ENCODE data around the gene LY86. TPM values are rescaled to one million over a fixed set of nuclear protein-coding genes. Genes with fewer than 3 reads are reported as not detected.

The LY86 gene
- total and polyA plus RNA-seq, 10 of the 15 experiments (the other 5 are each of a cell fraction or from before 2014, with no cell fraction given) = 68.2 to 457 (median 128) TPM

DNA sequence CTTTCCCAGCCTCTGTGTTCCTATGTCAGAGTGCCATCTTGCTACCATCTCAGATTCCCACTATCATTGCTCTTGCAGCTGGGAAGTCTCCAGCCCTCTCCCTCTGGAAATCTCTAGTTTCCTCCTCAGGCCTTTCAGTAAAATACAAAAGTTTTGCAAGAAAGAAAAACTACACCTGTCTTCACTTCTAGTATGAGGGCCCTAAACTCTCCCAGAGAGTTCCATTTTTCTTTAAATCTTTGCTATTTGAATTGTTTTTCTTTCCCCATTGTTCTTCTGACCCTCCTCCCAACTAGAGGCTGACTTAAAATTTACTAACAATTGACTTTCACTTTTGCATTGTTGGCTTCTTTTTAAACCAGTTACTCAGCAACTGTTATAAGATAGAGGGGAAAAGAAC, 62.8 kb downstream of the LY86 start (continued):
- TF ChIP-seq SUPT20H (IDR thresholded peaks at IDR 0.05; ENCODE audit: borderline replicate concordance, control insufficient read depth, low read depth, low read length) (no peak), KDM1A (IDR thresholded peaks at IDR 0.05; ENCODE audit: borderline replicate concordance) (no peak), CHD4 (IDR thresholded peaks at IDR 0.05) (no peak), TBL1XR1 (IDR thresholded peaks at IDR 0.05; ENCODE audit: low read depth, low read length) (no peak)

DNA sequence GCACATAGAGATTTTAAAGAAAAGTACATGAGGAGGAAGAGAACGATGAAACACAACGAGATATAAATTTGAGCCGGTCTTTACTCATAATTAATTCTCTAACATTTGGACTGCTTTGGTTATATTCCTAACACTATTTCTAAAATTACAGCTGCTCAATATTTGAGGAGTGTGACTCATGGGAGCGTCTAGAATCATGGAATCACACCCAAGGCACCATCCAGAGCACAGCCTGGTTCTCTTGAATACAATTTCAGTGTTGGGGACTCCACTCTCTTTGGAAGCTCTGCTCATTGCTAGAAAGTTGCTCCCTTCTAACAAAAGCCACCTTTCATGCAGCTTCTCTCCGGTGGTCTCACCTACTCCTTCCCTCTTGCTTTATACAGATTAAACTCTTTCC, 64.4 kb downstream of the LY86 start:
- DNase-seq (ENCODE audit: low read depth, low spot score) = no peak
- 98% methylated on average over 5 of the region's 5 CpGs for WGBS (ENCODE audit: insufficient coverage, insufficient replicate concordance, low lambda C conversion rate, missing lambda C conversion rate)
- H3K9me3 ChIP-seq (replicated peaks; ENCODE audit: control insufficient read depth, insufficient read depth, low read length) = peaks cover 6% of the 10 kb centered on the region; the same call in 2 of the 3 replicates
- ChIA-PET RAD21 (ENCODE audit: unreplicated experiment) (interaction anchor here (0.9 kb wide), 1 partner anchor 66 kb away, joined by 4 read pairs; no protein-coding TSS in a partner anchor), CTCF (interaction anchor here (0.8 kb wide), 1 partner anchor 18 kb away, joined by 3 read pairs; no protein-coding TSS in a partner anchor), SMC1A (ENCODE audit: uncharacterized antibody, unreplicated experiment) (no interaction called here), POLR2A (no interaction called here)
- ATAC-seq = no peak
- H3K4me1 ChIP-seq (ENCODE audit: control insufficient read depth, insufficient read depth, low read length) = peaks cover 24% of the 10 kb centered on the region
- peaks cover 0 to 9% of the 10 kb centered on the region in 2 experiments; a peak in 2 of 4 replicates for H3K36me3 ChIP-seq (ENCODE audit: control insufficient read depth in 2 of 2, insufficient read depth in 2 of 2, low read length in 1 of 2)
- FAIRE-seq = no peak
- no TSS peak for BruUV-seq (replicated peaks)
- in situ Hi-C loops (cut with MboI) = no loop called here
- intact Hi-C loops (cut with micrococcal nuclease; ENCODE audit: unreplicated experiment) = no loop called here
- H3K9ac ChIP-seq (ENCODE audit: control insufficient read depth, insufficient read depth, low read length) = no peak overlapping the region
- H3K4me3 ChIP-seq = no peak overlapping the region
- H4K20me1 ChIP-seq (ENCODE audit: control insufficient read depth, insufficient read depth) = no peaks in the 10 kb centered on the region
- H2AFZ ChIP-seq (ENCODE audit: control insufficient read depth, low read depth, low read length) = no peak overlapping the region
- no peak overlapping the region for H3K4me2 ChIP-seq (ENCODE audit: control insufficient read depth, insufficient read depth)
- H3K27ac ChIP-seq (ENCODE audit: control insufficient read depth, insufficient read depth) = no peak overlapping the region
- no peaks in the 10 kb centered on the region for H3K27me3 ChIP-seq (replicated peaks in 1 of 2; ENCODE audit: control insufficient read depth in 2 of 2, insufficient read depth in 2 of 2, low read length in 1 of 2)
- no peaks in the 10 kb centered on the region for H3K79me2 ChIP-seq (ENCODE audit: control insufficient read depth, insufficient read depth, low read length)
- TF ChIP-seq, protein P1, sequence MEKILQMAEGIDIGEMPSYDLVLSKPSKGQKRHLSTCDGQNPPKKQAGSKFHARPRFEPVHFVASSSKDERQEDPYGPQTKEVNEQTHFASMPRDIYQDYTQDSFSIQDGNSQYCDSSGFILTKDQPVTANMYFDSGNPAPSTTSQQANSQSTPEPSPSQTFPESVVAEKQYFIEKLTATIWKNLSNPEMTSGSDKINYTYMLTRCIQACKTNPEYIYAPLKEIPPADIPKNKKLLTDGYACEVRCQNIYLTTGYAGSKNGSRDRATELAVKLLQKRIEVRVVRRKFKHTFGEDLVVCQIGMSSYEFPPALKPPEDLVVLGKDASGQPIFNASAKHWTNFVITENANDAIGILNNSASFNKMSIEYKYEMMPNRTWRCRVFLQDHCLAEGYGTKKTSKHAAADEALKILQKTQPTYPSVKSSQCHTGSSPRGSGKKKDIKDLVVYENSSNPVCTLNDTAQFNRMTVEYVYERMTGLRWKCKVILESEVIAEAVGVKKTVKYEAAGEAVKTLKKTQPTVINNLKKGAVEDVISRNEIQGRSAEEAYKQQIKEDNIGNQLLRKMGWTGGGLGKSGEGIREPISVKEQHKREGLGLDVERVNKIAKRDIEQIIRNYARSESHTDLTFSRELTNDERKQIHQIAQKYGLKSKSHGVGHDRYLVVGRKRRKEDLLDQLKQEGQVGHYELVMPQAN (conservative IDR thresholded peaks at IDR 0.05) = no peak
- no peak for TF ChIP-seq ZNF622 (IDR thresholded peaks at IDR 0.05)
- TF ChIP-seq SUPT20H (IDR thresholded peaks at IDR 0.05; ENCODE audit: borderline replicate concordance, control insufficient read depth, low read depth, low read length) = no peak
- no peak for TF ChIP-seq CHD2 (IDR thresholded peaks at IDR 0.05; ENCODE audit: borderline replicate concordance, low read depth, low read length)
- no peak for TF ChIP-seq HDAC2 (IDR thresholded peaks at IDR 0.05)
- no peak for TF ChIP-seq LARP7 (IDR thresholded peaks at IDR 0.05)
- TF ChIP-seq BMI1 (IDR thresholded peaks at IDR 0.05; ENCODE audit: borderline replicate concordance) = no peak
- no peak for TF ChIP-seq MEF2B (IDR thresholded peaks at IDR 0.05; ENCODE audit: partially characterized antibody, poor library complexity, severe bottlenecking)
- TF ChIP-seq, protein P2, sequence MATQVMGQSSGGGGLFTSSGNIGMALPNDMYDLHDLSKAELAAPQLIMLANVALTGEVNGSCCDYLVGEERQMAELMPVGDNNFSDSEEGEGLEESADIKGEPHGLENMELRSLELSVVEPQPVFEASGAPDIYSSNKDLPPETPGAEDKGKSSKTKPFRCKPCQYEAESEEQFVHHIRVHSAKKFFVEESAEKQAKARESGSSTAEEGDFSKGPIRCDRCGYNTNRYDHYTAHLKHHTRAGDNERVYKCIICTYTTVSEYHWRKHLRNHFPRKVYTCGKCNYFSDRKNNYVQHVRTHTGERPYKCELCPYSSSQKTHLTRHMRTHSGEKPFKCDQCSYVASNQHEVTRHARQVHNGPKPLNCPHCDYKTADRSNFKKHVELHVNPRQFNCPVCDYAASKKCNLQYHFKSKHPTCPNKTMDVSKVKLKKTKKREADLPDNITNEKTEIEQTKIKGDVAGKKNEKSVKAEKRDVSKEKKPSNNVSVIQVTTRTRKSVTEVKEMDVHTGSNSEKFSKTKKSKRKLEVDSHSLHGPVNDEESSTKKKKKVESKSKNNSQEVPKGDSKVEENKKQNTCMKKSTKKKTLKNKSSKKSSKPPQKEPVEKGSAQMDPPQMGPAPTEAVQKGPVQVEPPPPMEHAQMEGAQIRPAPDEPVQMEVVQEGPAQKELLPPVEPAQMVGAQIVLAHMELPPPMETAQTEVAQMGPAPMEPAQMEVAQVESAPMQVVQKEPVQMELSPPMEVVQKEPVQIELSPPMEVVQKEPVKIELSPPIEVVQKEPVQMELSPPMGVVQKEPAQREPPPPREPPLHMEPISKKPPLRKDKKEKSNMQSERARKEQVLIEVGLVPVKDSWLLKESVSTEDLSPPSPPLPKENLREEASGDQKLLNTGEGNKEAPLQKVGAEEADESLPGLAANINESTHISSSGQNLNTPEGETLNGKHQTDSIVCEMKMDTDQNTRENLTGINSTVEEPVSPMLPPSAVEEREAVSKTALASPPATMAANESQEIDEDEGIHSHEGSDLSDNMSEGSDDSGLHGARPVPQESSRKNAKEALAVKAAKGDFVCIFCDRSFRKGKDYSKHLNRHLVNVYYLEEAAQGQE (IDR thresholded peaks at IDR 0.05; ENCODE audit: low read depth, low read length) = no peak
- no peak for TF ChIP-seq MTA2 (IDR thresholded peaks at IDR 0.05; ENCODE audit: low read depth)
- TF ChIP-seq, protein P3, sequence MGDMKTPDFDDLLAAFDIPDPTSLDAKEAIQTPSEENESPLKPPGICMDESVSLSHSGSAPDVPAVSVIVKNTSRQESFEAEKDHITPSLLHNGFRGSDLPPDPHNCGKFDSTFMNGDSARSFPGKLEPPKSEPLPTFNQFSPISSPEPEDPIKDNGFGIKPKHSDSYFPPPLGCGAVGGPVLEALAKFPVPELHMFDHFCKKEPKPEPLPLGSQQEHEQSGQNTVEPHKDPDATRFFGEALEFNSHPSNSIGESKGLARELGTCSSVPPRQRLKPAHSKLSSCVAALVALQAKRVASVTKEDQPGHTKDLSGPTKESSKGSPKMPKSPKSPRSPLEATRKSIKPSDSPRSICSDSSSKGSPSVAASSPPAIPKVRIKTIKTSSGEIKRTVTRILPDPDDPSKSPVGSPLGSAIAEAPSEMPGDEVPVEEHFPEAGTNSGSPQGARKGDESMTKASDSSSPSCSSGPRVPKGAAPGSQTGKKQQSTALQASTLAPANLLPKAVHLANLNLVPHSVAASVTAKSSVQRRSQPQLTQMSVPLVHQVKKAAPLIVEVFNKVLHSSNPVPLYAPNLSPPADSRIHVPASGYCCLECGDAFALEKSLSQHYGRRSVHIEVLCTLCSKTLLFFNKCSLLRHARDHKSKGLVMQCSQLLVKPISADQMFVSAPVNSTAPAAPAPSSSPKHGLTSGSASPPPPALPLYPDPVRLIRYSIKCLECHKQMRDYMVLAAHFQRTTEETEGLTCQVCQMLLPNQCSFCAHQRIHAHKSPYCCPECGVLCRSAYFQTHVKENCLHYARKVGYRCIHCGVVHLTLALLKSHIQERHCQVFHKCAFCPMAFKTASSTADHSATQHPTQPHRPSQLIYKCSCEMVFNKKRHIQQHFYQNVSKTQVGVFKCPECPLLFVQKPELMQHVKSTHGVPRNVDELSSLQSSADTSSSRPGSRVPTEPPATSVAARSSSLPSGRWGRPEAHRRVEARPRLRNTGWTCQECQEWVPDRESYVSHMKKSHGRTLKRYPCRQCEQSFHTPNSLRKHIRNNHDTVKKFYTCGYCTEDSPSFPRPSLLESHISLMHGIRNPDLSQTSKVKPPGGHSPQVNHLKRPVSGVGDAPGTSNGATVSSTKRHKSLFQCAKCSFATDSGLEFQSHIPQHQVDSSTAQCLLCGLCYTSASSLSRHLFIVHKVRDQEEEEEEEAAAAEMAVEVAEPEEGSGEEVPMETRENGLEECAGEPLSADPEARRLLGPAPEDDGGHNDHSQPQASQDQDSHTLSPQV (IDR thresholded peaks at IDR 0.05) = no peak
- no peak for TF ChIP-seq FOXK2 (IDR thresholded peaks at IDR 0.05)

Data from GM12878 (cell line).